Osteoblast (primary cell): Measurements from ENCODE around the gene PRMT7. TPM values are rescaled to one million over a fixed set of nuclear protein-coding genes. Genes with fewer than 3 reads are reported as not detected.

Experiments
- DNase-seq: peaks from one replicate; pipeline ENCODE4 v3.0.0; 2011; ENCODE audit warnings: low spot score, mixed read lengths; ENCODE audit not compliant: insufficient read length; ENCODE audit errors: missing footprints
- H2AFZ ChIP-seq: 2 replicates; pipeline ENCODE4 v1.6.0; 2011; ENCODE audit warnings: mild to moderate bottlenecking, low read length
- H3K27ac ChIP-seq: 2 replicates; pipeline ENCODE4 v1.5.1; 2011; ENCODE audit warnings: mild to moderate bottlenecking, low read depth, low read length, moderate library complexity
- H3K27me3 ChIP-seq: 2 replicates; pipeline ENCODE4 v1.6.0; 2012; ENCODE audit warnings: mild to moderate bottlenecking, control low read depth, inconsistent platforms, low read length, moderate library complexity; ENCODE audit not compliant: insufficient read depth
- H3K36me3 ChIP-seq: 2 replicates; pipeline ENCODE4 v1.5.1; 2011; ENCODE audit warnings: mild to moderate bottlenecking, low read length, control low read depth, moderate library complexity; ENCODE audit not compliant: insufficient read depth
- H3K4me1 ChIP-seq: 2 replicates; pipeline ENCODE4 v1.5.1; 2011; ENCODE audit warnings: mild to moderate bottlenecking, low read length, control low read depth, moderate library complexity; ENCODE audit not compliant: insufficient read depth
- H3K4me2 ChIP-seq: 2 replicates; pipeline ENCODE4 v1.6.0; 2011; ENCODE audit warnings: mild to moderate bottlenecking, low read length; ENCODE audit not compliant: insufficient read depth
- H3K4me3 ChIP-seq: fragments of 200-600 bp; sonication (generic); 3 replicates; pipeline ENCODE4 v1.5.1; 2012; ENCODE audit warnings: mild to moderate bottlenecking, low read length, inconsistent platforms; ENCODE audit not compliant: insufficient read depth
- H3K79me2 ChIP-seq: 2 replicates; pipeline ENCODE4 v1.6.0; 2012; ENCODE audit warnings: mild to moderate bottlenecking, low read length, control low read depth, inconsistent platforms; ENCODE audit not compliant: insufficient read depth
- H3K9me3 ChIP-seq: 2 replicates; pipeline ENCODE4 v1.5.1; 2011; ENCODE audit warnings: low read depth, low read length, control low read depth
- H4K20me1 ChIP-seq: 2 replicates; pipeline ENCODE4 v1.6.0; 2012; ENCODE audit warnings: mild to moderate bottlenecking, low read length, control low read depth; ENCODE audit not compliant: insufficient read depth
- CTCF ChIP-seq: IDR thresholded peaks from 2 replicates; pipeline ENCODE4 v1.5.1; 2011; ENCODE audit warnings: mild to moderate bottlenecking, low read depth, low read length, moderate library complexity; ENCODE audit errors: extremely low read depth
- total RNA-seq: library from RNA; depleted of rRNA; stranded (reverse); fragments of >200 nt; gene quantifications from 2 replicates; pipeline ENCODE4 v1.2.3, GENCODE V29; 2012

Gene PRMT7
- total RNA-seq, 1 donor: 36.9 TPM

- Histone ChIP-seq H4K20me1 (no peaks in the 10 kb centered on the region), H3K9me3 (no peaks in the 10 kb centered on the region), H3K4me3 (no peak overlapping the region), H3K36me3 (no peaks in the 10 kb centered on the region), H3K27me3 (no peaks in the 10 kb centered on the region), H2AFZ (no peak overlapping the region), H3K27ac (no peak overlapping the region), H3K4me1 (peaks cover 15% of the 10 kb centered on the region), H3K79me2 (no peaks in the 10 kb centered on the region), H3K4me2 (no peak overlapping the region)
- no peak for DNase-seq
- TF ChIP-seq CTCF: no peak
Measured at GRCh38 chr16:68400924-68401460, 90.2 kb downstream of the PRMT7 start.

GRCh38 chr16:68401871-68402747 is 91.3 kb downstream of the PRMT7 start:
- DNase-seq: peak; percentile 92
- no peak overlapping the region for H2AFZ ChIP-seq
- H3K27ac ChIP-seq: peak overlapping the region; percentile 35
- H3K4me1 ChIP-seq: peaks cover 25% of the 10 kb centered on the region
- H3K79me2 ChIP-seq: no peaks in the 10 kb centered on the region
- no peaks in the 10 kb centered on the region for H4K20me1 ChIP-seq
- no peak overlapping the region for H3K4me3 ChIP-seq
- H3K4me2 ChIP-seq: peak overlapping the region; percentile 44
- H3K9me3 ChIP-seq: no peaks in the 10 kb centered on the region
- H3K36me3 ChIP-seq: no peaks in the 10 kb centered on the region
- no peaks in the 10 kb centered on the region for H3K27me3 ChIP-seq
- TF ChIP-seq CTCF: no peak

- Histone ChIP-seq H3K27ac (peak overlapping the region; percentile 35), H3K4me3 (no peak overlapping the region), H3K4me2 (no peak overlapping the region), H3K4me1 (peaks cover 25% of the 10 kb centered on the region), H4K20me1 (no peaks in the 10 kb centered on the region), H3K27me3 (no peaks in the 10 kb centered on the region), H2AFZ (no peak overlapping the region), H3K9me3 (no peaks in the 10 kb centered on the region), H3K79me2 (no peaks in the 10 kb centered on the region), H3K36me3 (no peaks in the 10 kb centered on the region)
- no peak for DNase-seq
- TF ChIP-seq CTCF: no peak
Measured at GRCh38 chr16:68402748-68403040, 91.9 kb downstream of the PRMT7 start.

GRCh38 chr16:68403177-68403576 is 92.4 kb downstream of the PRMT7 start:
- no peak for TF ChIP-seq CTCF
- H3K79me2 ChIP-seq: no peaks in the 10 kb centered on the region
- H3K9me3 ChIP-seq: no peaks in the 10 kb centered on the region
- H3K36me3 ChIP-seq: no peaks in the 10 kb centered on the region
- peaks cover 25% of the 10 kb centered on the region for H3K4me1 ChIP-seq
- no peaks in the 10 kb centered on the region for H4K20me1 ChIP-seq
- H3K4me3 ChIP-seq: no peak overlapping the region
- no peak overlapping the region for H3K4me2 ChIP-seq
- H3K27me3 ChIP-seq: no peaks in the 10 kb centered on the region
- no peak overlapping the region for H2AFZ ChIP-seq
- DNase-seq: no peak
- no peak overlapping the region for H3K27ac ChIP-seq
